Measurements from ENCODE around the gene WWOX.

Gene WWOX

DNA sequence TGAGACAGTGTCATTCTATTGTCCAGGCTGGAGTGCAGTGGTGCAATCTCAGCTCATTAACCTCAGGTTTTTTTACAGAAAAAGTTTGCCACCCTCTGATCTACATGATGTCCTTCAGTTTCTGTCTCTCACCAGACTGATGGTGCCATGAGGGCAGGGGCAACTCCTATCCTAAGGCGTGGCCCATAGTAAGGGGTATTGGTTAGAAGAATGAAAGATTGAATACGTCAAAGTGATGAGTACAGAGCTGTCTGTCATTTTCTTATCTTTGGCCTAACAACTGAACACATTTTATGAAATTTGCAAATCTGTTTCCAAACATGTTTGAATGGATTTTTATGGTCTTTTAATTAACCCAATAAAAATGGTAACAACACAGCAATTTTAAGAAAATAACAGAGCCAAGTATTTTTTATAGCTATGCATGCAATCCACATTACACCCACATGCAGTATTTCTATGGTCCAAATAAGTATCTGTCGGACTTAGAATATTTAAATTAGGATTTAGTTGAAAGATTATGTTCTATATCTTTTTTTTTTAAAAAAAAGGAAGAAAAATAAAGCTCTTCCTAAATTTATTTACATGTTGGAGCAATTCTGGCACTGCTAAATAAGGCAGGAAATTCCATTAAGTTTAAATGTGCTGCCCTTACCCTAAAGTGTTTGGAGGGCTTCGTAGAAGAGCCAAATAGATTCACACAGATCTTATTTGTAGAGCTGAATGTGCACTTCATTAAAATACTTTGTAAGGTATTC lies 192.8 kb downstream of the WWOX start:
- DNase-seq (ENCODE audit: low read depth in 4 of 4, low spot score in 1 of 4), result no peak

DNA sequence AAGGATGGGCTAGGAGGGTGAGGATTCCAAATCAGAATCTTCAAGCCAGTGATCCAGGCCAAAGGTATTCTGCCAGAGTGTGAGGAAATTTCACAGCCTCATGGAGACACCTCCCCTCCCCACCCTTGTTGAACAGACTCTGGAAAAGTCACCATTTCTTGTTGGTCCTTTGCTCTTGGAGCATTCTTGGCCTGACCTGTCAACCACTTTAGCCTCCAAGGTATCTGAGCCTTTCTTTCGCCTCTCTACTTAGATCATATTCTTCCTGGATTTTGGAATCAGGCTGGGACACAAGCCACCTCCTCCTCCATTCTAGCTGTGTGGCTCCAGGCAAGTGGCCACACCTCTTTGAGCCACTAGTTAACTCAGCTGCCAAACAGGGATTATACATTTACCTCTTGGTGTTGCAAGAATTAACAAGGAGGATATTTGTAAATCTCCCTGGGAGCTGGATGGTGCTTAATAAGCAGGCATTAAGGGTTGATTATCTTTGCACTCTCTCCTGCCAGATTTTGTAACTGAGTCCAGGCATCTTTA lies 193.5 kb downstream of the WWOX start:
- DNase-seq (ENCODE audit: low read depth in 4 of 4, low spot score in 1 of 4), result no peak

DNA sequence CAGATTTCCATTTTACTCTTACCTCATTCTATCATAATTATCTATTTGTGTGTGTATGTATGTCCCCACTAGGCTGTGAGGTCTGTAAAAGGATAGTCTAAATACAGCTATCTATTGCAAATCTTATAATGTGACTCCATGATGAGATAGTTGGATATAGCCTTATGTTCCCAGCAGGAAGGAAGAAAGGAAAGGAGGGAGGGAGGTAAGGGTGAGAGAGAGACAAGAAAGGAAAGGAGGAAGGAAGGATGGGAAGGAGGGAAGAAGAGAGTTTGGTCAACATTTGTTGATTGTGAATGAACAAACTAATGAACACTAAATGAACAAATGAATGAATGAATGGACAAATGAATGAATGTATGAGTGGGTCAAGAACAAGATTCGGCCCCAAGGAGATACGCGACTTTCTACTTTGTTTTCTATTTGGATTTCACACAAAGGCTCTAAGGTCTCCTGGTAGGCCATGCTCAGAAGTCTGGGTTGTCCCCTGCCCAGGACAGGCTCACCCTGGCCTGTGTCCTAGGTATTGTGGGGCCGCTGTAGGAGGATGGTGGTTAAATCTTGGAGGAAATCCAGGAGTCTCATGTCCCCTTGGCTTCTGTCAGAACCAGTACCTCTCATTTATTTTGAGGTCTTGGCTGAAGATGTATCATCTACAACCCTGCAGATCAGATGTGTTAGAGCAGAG lies 195.2 kb downstream of the WWOX start:
- DNase-seq (ENCODE audit: low read depth in 4 of 4, low spot score in 1 of 4), result no peak

DNA sequence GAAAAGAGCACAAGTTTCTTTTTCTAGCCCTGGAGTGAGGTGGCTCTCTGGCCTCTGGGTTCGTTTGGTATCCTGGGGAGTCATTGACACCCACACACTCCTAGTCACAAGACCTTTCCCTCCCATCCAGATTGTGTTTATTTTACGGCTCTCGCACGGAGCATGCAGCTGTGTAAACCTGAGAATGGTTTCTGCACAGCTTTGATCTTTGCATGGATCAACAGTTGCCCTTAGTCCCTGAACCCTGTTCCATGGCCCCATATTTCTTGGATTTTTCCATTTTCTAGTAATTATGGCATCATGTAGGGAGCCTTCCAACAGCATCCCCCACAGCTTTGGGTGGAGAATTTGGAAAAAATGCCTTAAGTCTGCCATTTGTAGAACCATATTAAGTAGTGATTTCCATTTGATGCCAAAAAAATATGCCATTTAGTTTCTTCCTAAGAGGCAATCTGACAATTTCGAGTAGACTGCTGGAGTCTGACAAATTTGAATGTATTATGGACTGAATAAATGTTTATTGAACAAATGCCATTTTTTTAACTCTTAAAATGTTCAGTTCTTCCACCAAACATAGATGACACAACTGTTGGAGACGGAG lies 197.7 kb downstream of the WWOX start:
- no peak for DNase-seq (ENCODE audit: low read depth in 4 of 4, low spot score in 1 of 4)

DNA sequence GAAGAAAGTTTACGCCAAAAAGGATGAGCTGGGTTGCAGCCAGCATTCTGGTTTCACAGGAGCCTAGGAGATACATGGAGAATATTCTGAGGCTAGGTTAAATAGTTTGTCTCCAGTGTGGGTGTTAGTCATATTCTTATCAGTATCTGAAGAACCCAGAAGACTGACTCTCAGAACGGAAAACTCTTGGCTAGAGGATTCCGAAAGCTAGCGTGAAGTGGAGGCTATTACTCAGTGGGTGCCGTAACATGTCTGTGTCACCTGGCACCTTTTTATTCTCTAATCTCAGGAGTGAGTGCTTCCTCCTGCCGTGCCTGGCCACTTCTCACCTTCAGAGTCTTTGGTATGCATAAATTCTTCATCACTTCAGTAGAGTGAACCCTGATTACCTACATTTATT lies 199.5 kb downstream of the WWOX start:
- DNase-seq (ENCODE audit: low read depth in 4 of 4, low spot score in 1 of 4), result no peak

DNA sequence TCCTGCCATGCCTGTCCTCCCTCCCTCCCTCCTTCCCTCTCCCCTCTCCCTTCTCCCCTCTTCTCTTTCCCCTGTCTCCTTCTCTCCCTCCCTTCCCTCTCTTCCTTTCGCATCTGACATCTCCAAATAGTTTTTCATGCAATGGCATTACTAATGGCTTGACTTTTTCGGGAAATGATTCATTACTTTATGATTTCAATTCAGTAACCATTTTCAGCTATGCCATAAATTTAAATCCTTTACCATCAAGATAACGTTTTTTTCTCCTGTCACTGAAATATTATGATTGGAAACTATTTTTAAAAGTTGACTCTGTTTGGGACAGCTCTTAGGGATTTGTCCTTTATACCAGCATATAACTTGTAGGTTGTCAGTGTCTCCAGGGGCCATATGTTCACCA lies 201.0 kb downstream of the WWOX start:
- no peak for DNase-seq (ENCODE audit: low read depth in 4 of 4, low spot score in 1 of 4)

DNA sequence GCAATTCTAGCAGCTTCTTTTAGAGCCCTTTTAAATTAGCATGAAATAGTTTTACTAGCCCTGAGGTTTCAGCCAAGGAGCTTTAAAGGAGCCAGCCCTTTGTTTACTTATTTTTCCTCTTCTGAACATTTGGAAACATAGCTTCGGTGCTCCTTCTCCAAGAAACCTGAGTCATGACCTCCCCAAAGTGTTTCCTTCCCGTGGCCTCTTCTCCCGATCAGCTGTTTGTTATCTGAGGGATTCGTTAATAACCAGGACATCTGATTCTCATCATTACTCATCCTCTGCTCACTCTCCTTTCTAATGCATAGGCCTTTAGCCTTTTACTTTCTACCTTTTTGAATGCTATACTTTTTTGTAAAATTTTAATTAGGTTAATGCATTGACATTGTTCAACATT lies 204.5 kb downstream of the WWOX start:
- DNase-seq (ENCODE audit: low read depth in 4 of 4, low spot score in 1 of 4), result no peak

DNA sequence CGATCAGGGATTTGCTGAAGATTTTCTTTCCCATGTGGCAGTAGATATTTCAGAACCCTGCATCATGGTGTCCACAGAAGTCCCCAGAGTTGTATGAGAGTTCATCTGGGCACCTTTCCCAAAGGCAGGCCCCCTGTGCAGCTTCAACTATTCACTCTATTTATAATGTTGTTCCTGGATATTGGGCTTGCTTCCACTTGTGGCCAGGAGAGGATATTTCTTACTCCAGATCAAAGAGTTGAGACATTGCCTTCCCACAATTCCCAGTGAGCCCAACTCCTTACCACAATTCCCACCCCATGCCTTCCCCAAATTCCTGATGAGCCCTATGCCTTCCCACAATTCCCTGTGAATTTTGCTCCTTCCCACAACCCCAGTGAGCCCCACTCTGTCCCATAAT lies 206.9 kb downstream of the WWOX start:
- no peak for DNase-seq (ENCODE audit: low read depth in 4 of 4, low spot score in 1 of 4)

DNA sequence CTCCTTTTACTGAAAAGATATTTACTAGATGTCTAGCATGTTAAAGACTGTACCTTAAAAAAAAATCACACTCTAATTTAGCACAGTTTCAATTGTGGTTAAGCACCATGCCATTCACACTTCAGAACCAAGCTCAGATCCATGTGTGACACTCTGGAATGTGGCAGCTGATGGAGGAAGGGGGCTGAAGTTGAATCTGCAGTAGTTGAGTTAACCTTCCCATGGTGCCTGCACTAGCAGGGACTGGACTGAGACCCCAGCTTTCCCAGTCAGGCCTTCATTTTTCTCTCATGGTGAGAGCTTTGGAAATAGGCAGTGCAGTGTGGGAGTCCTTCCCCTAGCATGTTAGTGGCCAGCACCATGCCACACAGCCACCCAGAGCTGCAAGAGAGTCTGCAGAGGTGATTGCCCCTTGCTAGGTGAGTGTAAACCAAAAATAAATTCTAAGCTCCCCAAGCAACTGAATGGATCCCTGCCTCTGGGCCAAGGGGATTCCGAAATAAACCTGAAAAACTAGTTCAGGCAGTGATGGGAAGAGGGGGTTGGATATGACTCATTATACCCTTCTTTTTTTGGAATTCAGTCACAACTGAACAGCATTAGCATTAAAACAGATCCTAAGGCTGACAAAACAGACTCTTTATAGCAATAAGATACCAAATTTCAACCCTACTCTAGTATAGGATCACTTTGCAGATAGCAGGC lies 208.5 kb downstream of the WWOX start:
- DNase-seq (ENCODE audit: low read depth in 4 of 4, low spot score in 1 of 4), result no peak

DNA sequence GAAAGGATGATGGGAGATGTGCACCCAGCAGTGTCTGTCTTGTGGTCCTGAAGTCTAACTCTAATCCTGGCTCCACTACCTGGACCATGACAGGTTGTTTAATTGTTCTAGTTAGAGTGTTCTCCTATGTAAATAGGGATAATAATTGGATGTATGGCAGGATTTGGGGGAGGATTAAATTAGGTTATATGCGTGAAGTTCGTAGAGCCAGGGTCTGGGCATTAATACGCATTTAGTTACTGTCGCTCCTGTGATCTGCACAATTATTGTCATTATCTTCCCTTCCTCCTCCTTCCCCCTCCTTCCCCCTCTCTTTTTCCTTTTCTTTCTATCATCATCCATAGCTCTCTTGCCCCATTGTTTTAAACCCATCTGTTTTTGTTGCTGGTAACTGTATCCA lies 210.3 kb downstream of the WWOX start:
- DNase-seq (ENCODE audit: low read depth in 4 of 4, low spot score in 1 of 4), result no peak

DNA sequence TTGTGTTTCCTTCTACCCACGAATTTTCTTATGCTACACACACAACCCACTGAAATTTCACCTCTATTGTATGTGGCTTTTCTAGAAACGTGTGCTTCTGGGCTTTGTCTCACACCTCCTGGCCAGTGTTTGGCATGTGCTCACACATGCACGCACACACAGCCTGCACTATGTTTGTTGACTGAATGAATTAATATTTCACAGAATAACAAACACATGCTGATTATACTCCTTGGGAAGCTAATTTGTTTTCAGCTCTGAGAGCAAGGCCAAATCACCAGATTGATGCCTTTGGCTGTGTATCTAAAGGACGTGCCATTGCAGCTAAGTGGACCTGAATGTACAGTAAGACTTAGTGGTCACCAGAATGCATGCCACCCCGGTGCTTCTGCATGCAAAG lies 210.7 kb downstream of the WWOX start:
- no peak for DNase-seq (ENCODE audit: low read depth in 4 of 4, low spot score in 1 of 4)

DNA sequence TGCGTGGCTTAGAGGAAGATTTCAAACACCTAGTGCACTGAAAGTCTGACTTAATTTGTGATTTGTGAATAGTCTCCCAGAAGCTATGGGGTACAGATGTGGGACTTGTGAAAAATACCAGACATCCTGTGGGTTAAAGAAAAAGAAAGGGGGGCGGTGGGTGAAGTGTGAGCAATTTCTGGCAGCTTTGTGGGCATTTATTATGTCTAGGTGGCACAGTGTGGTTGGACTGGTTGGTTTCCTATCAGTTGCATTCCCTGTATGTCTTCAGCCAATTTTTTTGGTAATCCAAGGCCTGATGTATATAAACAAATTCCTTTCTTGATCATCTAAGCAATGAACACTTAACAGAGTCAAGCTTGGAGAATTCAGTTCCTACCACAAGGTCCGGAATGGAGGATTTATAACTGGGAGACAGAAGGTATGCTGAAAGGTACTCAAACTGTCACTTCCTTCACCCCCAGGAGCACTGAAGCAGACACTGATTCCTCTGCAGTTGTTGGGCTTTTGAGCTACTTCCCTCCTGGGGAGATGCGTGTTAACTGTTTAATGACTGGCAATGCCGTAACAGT lies 211.6 kb downstream of the WWOX start:
- DNase-seq (ENCODE audit: low read depth in 4 of 4, low spot score in 1 of 4), result no peak

DNA sequence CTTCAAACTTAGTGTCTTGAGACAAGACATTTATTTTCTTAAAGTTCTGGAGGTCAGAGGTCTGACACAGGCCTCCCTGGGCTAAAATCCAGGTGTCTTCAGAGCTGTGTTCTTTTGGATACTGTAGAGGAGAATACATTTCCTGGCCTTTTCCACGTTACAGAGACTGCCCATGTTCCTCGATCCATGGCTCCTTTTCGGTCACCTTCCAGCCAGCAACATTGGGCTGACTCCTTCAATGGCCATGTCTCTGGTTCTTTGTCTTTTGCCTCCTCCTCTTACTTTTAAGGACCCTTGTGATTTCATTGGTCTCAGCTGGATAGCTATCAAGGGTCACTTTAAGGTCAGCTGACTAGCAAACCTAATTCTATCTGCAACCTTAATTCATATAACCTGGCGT lies 212.4 kb downstream of the WWOX start:
- no peak for DNase-seq (ENCODE audit: low read depth in 4 of 4, low spot score in 1 of 4)

DNA sequence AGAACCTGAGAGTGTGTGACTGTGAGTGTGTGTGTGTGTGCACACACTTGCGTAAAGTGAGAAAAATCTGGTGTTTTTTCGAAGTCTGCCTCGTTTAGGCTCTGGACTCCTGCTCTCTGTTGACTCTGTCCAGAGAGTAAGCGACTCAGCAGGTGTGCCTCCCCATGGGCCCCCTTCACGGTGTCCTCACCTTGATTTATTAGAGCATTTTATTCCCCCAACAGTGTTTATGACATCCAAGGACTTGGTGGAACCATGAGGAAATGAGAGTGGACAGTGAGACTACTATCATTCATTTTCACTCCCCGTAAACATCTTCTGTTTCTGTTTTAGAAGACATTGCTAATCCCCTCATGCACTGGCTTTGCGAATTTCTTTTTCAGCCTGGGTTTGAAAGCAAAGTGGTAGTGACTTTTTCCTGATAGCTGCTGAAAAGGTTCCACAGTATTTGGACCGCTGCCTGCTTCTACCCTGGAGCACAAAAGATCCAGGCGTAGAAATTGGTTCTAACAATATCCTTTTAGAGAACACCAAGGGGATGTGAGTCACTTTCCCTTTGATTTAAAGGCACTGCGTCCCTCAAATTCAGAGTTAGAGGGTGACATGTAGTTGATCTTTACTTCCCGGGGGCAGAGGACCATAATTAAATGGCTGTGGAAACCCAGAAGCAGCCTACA lies 218.2 kb downstream of the WWOX start:
- no peak for DNase-seq (ENCODE audit: low read depth in 4 of 4, low spot score in 1 of 4)

DNA sequence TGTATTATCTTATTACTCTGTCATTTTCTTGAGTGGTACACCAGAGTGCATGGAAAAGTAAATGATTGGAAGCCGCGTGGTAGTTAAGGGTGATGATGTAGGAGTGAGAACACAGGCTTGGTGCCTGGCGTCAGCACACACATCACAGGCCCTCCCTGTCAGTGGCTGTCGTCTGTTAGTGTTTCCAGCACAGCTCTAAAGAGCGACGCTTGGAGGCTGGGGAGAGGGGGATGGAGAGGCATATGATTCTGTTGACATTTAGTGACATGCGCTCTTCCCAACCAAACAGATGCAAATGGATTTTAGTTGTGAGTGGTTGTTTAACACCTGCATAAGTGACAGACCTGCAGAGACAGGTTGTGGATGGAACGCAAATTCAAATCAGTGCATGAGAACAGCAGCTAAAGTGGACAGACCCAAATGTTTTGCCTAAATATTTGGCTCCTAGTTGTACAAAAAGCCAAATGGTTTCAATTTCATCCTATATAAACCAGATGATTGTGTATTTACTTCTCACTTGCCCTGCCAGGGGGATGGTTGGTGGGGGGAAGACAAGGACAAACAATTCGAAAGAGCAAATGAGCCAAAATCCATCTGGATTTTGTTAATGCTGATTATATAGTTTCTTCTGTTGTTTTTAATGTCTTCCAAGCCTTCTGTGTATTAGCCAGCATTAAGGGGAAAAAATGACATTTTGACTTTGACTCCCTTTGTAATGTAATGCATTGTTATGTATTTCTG lies 222.3 kb downstream of the WWOX start:
- DNase-seq (ENCODE audit: low read depth in 4 of 4, low spot score in 1 of 4), result no peak

DNA sequence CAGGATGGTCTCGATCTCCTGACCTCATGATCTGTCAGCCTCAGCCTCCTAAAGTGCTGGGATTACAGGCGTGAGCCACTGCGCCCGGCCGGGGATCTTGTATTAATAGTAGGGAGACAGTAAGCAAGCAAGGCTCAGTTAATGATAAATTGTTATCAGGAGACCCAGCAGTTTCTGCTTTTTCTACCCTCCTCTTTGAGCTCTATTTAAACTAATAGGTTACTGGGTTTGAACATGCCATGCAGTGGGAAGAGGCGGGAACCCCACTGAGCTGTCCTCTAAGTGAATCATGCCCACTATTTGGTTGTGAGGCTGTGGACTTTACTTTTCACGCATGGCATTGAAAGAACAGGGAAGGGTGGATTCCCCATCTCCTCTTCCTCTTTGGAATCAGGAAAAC lies 223.9 kb downstream of the WWOX start:
- no peak for DNase-seq (ENCODE audit: low read depth in 4 of 4, low spot score in 1 of 4)

DNA sequence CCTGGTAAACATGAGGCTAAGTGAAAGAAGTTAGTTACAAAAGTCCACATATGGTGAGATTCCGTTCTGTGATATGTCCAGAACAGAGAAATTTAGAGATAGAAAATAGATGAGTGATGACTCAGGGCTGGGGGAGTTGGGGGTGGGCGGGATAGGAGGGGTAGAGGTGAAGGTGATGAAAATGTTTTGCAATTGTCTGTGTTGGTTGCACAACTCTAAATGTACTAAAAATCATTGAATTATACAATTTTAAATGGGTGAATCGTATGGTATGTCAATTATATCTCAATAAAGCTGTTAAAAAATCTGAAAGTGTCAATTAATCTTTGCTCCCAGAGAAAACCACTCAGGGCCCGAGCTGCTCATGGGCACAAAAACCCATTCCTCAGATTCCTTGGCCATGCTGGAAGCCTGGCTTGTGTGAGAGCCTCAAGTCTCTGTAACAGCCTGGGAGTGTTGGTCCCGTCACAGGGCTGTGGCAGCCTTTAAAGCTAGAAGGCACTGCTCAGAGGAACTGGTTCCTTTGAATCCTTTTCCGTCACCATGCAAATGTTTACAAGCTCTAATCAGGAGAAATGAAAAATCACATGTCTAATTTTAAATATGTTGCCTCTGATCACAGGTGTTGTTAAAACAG lies 225.3 kb downstream of the WWOX start:
- no peak for DNase-seq (ENCODE audit: low read depth in 4 of 4, low spot score in 1 of 4)

DNA sequence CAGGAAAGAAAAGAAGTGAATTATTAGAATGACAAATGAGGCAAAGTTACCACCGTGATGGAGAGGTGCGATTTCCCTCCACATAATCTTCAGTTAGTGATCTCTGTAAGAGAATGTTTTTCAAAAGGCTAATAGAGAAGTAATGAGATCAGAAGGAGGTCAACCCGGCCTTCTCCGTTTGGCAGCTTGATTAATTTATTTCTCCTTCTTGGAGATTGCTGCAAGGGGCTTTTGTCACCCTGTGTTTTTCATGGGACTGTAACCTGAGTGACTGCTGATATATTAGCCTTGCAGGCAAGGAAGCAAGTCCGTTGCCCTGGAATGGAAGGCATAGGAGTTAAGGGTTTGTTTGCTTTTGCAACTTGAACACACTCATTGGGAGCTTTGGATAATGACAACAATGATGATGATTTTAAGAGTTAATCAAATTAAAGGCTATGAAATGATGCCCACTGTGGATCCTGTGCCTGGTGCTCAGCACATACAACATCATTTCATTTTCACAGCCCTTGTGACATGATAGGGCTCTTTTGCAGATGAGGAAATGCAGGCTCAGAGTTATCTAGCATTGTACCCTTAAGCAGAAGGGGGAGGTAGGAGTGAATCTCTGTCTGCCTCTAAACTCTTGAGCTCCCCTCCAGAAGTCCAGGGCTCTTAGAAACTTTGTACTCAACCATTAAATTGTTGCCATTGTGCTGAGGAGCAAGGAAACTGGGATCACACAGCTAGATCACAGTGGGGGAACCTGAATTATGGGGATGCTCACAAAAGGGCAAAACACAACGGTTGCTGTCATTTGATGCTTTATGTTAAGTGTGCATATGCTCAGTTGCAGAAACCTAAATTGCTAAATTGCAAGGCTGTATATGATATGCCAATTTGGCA lies 226.3 kb downstream of the WWOX start:
- DNase-seq (ENCODE audit: low read depth in 4 of 4, low spot score in 1 of 4), result no peak

DNA sequence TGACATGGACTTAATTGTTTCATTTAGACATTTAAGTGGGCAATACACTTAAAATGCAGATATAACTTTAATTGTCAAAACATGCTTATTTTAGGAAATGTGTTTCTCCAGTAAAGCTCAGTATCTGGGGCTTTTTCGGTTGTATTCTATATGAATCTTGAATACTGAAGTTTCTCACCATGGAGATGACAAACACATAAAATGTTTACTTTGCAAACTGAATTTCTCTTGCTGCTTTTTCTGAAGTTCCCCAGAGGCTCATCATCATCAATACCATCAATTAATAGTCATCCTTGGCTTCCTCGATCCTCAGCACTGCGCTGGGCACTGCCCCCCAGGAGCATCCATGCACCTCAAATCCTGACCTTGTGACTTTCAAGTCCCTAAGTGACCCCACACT lies 227.3 kb downstream of the WWOX start:
- no peak for DNase-seq (ENCODE audit: low read depth in 4 of 4, low spot score in 1 of 4)

All from stimulated activated CD4-positive, alpha-beta T cell treated with anti-CD3 and anti-CD28 coated beads, Interleukin-1b, Interleukin-23, amount 100 ng/mL, for 24 hours (primary cell).